Activated CD8-positive, alpha-beta memory T cell treated with anti-CD3 and anti-CD28 coated beads, Interleukin-2, amount 50 U/mL, for 4 hours (primary cell): ENCODE results near the gene ABHD3.
A peak's percentile ranks its signal among the peaks of the same experiment; 100 is the strongest.
"Not testable (repeated sequence)": the region's sequence is repeated elsewhere in the genome, so short reads cannot be mapped to it uniquely, and the experiment has no call there.

Experiments used
- DNase-seq: peaks from one replicate; pipeline ENCODE4 v3.0.0-alpha.2; 2020

The ABHD3 gene

DNA sequence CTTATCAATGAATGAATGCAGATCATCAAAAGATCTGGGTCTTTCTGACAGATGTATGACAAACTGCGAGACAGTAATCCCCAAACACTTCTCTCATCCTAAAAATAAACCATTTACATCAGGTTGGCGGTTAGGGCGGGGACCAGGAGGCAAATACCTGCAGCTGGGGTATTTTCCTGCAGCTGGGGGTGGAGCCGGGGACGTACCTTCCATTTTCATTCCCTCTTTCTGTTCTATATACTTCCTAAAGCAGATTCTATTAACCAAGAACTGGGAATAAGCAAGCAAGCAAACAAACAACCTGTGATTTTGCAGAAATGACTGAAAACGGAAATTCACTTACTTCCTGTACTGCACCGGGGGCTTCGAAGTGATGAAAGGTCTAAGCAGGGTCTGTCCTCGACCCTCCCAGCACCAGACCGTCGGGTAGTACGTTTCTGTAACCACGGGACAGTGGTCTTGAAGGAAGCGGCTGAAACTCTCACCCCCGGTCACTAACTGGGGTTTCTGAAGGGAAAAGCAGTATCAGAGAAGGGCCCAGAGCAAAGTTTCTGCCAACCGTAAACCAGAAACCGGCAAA, 1.2 kb downstream of the ABHD3 start:
- DNase-seq, result peak; percentile 21

- no peak for DNase-seq
These were observed 2.0 kb downstream of the ABHD3 start for GRCh38 chr18:21702602-21703001.

DNA sequence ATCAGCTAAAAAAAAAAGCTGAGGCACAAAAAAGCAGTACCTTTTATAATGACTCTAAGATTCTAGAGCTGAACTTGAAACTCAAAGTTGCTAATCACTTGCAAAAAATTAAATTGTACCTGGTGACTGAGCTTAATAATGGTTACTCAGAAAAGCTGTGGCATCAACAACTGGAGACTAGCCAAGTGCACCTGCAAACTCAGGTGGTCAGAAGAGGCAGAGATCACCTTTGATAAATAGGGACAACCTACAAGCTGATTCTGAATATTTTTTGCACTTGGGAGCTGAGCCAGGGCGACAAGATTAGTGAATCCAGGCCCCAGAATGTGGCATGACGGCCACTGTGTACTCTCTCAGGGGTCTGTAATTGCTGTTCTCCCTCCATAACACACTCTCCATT, 3.0 kb downstream of the ABHD3 start:
- DNase-seq, result no peak

GRCh38 chr18:21700528-21701075, 4.0 kb downstream of the ABHD3 start:
- no peak for DNase-seq

DNA sequence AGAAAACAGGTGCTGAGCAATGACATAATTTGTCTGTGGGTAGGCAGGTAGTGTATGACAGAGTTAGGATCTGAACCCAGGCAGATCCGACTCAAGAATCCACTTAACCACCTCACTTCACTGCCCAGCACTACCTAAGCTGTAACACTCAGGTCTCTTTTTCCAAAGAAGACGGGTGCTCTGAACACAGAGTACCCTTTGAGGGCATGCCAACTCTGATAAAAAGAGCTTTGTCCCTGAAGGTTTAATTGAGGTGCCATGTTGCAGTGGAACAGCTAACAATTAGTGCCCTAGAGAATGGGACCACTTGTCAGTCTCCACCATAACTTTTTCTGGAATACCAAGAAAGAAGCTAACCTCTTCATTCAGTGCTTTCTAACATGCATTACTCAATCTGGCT, 11.3 kb downstream of the ABHD3 start:
- DNase-seq, result no peak

DNA sequence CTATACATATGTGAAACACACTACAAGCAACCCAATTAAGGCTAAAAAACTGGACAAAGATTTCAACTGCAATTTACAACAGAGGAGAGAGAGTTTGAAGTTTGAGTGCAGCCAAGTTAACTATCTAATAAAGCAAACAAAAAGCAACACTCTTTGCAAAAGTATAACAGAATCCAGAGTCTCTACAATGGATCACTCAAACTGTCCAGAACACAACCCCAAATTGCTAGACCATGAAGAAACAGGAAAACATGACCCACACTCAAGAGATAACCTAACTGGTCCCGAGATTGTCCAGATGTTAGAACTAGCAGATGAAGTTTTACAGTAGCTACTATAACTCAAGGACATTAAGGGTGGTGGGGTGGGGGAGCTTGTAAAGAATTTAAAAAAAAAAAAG, 14.8 kb downstream of the ABHD3 start:
- no peak for DNase-seq

- no peak for DNase-seq
These were observed 18.1 kb downstream of the ABHD3 start for GRCh38 chr18:21686282-21687105.

GRCh38 chr18:21685556-21685981, 19.0 kb downstream of the ABHD3 start:
- not testable (repeated sequence) for DNase-seq

GRCh38 chr18:21684731-21685130, 19.8 kb downstream of the ABHD3 start:
- no peak for DNase-seq

GRCh38 chr18:21682371-21683051, 22.1 kb downstream of the ABHD3 start:
- DNase-seq, result no peak

DNA sequence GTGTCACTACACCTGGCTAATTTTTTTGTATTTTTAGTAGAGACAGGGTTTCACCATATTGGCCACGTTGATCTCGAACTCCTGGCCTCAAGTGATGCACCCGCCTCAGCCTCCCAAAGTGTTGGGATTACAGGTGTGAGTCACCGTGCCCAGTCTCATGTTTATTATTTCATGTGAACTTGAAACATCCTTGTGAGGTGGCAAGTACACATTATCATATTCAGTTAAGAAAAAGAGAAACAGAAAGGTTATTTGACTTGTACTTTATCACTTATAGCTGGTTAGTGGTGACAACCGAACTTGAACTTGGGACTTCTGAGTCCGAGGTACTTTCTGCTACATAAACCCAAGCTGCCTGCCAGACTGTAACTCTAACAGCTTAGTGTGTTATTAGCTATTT, 24.4 kb downstream of the ABHD3 start:
- no peak for DNase-seq

DNA sequence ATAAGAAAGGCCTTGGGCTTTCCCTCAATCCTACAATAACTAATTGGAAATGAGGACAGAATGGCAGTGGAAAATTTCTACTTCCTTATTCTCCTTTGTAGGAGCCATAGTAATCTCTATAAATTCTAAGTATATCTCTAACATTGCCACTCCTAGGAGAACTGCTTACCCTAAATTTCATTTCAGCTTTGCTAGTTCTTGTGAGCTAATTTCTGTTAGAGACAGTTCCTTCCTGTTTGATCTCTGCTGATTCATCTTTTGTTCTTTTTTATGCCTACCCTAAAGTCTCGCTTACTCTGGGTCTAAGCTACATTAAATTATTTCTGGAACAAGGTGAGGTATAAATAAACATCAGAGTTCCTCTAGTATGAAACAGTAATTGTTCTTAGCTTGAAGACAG, 25.7 kb downstream of the ABHD3 start:
- DNase-seq, result no peak

DNA sequence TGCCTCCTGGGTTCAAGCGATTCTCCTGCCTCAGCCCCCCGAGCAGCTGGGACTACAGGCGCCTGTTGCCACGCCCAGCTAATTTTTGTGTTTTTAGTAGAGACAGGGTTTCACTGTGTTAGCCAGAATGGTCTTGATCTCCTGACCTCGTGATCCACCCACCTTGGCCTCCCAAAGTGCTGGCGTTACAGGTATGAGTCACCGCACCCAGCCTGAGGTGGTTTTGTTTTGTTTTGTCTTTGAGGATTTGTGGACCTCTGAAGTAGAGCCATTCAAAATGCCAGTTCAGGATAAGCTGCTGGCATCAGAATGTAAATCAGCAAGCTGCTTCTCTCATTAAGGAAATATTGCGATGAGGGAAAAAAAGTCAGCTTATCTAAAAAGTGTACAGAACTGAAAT, 29.2 kb downstream of the ABHD3 start:
- not testable (repeated sequence) for DNase-seq

DNA sequence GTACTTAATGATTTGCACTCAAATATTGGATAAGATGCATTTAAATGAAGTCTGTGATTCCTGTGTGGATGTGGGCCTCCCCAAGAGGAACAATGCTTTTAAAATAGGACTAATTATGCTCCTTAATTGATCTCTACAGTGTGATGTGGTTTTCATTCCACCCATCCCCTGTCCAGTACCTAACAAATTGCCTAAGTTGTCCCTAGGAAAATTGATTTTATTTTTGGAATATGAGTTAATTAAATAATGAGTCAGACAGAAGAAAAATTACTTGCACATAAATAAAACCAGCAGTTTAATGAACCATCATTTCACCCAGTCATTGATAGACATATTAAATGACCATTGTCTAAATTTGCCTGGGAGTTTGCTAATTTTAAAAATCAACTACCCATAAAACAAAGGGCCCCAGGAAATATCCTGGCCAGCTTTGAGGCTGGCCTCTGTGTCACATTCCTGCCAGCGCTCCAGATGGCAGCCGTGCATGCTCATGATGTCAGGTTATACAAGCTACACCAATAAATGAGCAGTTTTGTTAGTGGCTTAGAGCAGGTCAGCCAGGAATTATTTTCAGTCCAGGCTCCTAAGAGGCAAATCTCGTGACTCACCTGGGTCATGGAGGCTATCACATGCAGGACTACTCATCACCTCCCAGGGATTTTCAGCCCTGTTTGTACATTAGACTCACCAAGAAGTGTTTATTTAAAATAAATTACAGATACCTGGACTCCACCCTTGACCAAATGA, 31.9 kb downstream of the ABHD3 start:
- DNase-seq, result no peak

DNA sequence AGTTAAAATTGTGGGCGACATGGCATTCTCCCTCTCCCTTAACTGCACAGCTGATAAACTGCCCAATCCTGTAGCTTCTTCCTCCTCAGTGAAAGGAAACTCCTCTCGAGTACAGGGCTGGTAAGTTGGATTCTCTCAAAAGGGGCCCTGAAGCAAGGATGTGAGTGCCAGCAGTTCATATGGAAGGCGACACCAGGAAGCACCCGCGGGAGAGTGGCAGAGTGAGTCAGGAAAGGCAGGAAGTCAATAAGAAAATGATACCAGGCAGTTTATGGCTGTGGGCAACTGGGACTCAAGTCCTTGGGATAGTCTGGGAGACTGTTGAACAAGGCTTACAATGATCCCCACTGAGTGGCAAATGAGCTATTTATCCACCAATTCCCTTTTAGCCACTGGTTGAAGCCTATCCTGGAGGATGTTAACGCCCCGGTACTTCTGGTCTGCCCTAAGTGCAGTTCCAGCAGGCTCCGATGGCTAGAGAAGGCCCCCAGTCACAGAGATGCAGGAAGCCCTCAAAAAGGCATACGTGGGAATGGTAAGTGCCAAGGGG, 34.8 kb downstream of the ABHD3 start:
- no peak for DNase-seq

GRCh38 chr18:21664069-21664468, 40.5 kb downstream of the ABHD3 start:
- DNase-seq, result no peak

- DNase-seq, result no peak
These were observed 41.0 kb downstream of the ABHD3 start for GRCh38 chr18:21663578-21663977.

GRCh38 chr18:21662581-21662980, 42.0 kb downstream of the ABHD3 start:
- no peak for DNase-seq

GRCh38 chr18:21660078-21660477, 44.5 kb downstream of the ABHD3 start:
- no peak for DNase-seq

DNA sequence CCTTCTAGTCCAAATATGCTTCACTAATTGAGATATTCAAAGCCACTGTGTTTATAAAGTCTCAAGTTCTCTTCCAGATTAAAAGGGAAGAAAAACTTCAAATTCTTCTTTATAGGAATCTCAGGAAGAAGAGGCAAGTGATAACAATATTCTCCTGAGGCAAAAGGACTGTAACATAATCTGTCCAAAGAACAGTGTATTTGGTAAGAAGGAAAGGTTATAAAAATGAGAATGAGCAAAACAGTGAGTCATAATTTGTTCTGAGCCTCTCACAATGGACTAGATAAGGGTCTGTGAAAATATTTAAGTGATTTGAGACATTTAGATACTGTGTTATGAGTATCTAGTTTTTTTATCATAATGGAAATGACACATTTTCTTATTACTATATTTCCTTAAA, 48.2 kb downstream of the ABHD3 start:
- DNase-seq, result no peak

DNA sequence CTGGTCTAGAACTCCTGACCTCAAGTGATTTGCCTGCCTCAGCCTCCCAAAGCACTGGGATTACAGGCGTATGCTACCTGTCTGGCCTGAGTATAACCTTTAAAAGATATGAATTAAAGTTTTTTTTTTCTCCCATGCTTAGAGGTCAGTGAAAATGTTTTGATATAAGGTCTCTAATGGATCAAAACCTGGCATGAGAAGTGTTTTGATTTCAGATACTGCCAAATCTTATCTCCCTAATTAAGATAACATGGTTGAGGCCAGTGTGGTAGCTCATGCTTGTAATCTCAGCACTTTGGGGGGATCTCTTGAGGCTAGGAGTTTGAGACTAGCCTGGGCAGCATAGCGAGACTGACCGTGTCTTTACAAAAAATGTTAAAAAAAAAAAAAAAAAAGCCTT, 51.2 kb downstream of the ABHD3 start:
- no peak for DNase-seq

GRCh38 chr18:21652073-21652472, 52.5 kb downstream of the ABHD3 start:
- DNase-seq, result no peak

- no peak for DNase-seq
These were observed 54.3 kb downstream of the ABHD3 start for GRCh38 chr18:21650311-21650710.
